DOHH2 (cell line): ENCODE data around the gene MED23.
"Not testable (repeated sequence)": the region's sequence is repeated elsewhere in the genome, so short reads cannot be mapped to it uniquely, and the experiment has no call there.

Experiments
- H3F3A ChIP-seq: fragments of 200-600 bp; sonication (generic), shearing (Covaris generic); 2 replicates; pipeline ENCODE4 v1.6.0; 2016; ENCODE audit warnings: antibody characterized with exemption, mild to moderate bottlenecking; ENCODE audit not compliant: control insufficient read depth, insufficient read depth
- H3K27ac ChIP-seq: fragments of 200-600 bp; sonication (generic); 2 replicates; pipeline ENCODE4 v1.5.1; 2014; ENCODE audit warnings: low read depth, mild to moderate bottlenecking, low read length, moderate library complexity
- H3K27me3 ChIP-seq: fragments of 200-600 bp; sonication (generic); 2 replicates; pipeline ENCODE4 v1.6.1; 2014; ENCODE audit warnings: mild to moderate bottlenecking, low read length, mixed read lengths; ENCODE audit not compliant: control insufficient read depth
- H3K36me3 ChIP-seq: fragments of 200-600 bp; sonication (generic); 2 replicates; pipeline ENCODE4 v1.6.1; 2014; ENCODE audit warnings: mild to moderate bottlenecking, low read length, moderate library complexity, mixed read lengths; ENCODE audit not compliant: control insufficient read depth
- H3K4me1 ChIP-seq: fragments of 200-600 bp; sonication (generic); 2 replicates; pipeline ENCODE4 v1.6.1; 2014; ENCODE audit warnings: mild to moderate bottlenecking, low read length, mixed read lengths; ENCODE audit not compliant: control insufficient read depth
- H3K4me2 ChIP-seq: fragments of 200-600 bp; sonication (generic); 2 replicates; pipeline ENCODE4 v1.6.0; 2014; ENCODE audit warnings: mild to moderate bottlenecking, low read length, moderate library complexity
- H3K4me3 ChIP-seq: fragments of 200-600 bp; sonication (generic); 2 replicates; pipeline ENCODE4 v1.5.1; 2014; ENCODE audit warnings: mild to moderate bottlenecking, low read length, mixed read lengths
- H3K79me2 ChIP-seq: fragments of 200-600 bp; sonication (generic); 2 replicates; pipeline ENCODE4 v1.6.1; 2014; ENCODE audit warnings: mild to moderate bottlenecking, low read length, mixed read lengths; ENCODE audit not compliant: control insufficient read depth
- H3K9me2 ChIP-seq: fragments of 200-600 bp; sonication (generic); replicated peaks from 2 replicates; pipeline ENCODE4 v1.6.1; 2014; ENCODE audit warnings: mild to moderate bottlenecking, low read length, mixed read lengths; ENCODE audit not compliant: control insufficient read depth
- H3K9me3 ChIP-seq: fragments of 200-600 bp; sonication (generic); 2 replicates; pipeline ENCODE4 v1.6.1; 2014; ENCODE audit warnings: antibody characterized with exemption, low read length, mixed read lengths; ENCODE audit not compliant: control insufficient read depth, insufficient read depth
- H4K20me1 ChIP-seq: fragments of 200-600 bp; sonication (generic); 2 replicates; pipeline ENCODE4 v1.6.0; 2014; ENCODE audit warnings: low read depth, mild to moderate bottlenecking, antibody characterized with exemption, low read length, moderate library complexity; ENCODE audit not compliant: control insufficient read depth, insufficient read depth
- CTCF ChIP-seq: fragments of 200-600 bp; sonication (generic); IDR thresholded peaks from one replicate; pipeline ENCODE4 v1.5.1; 2014; ENCODE audit warnings: antibody characterized with exemption, mild to moderate bottlenecking, low read depth, low read length; ENCODE audit not compliant: poor library complexity, severe bottlenecking
- EZH2phosphoT487 ChIP-seq: fragments of 200-600 bp; sonication (generic); IDR thresholded peaks from 2 replicates; pipeline ENCODE4 v1.6.1; 2017; ENCODE audit warnings: borderline replicate concordance, mild to moderate bottlenecking, antibody characterized with exemption, low read length, moderate library complexity, mixed read lengths

Gene MED23

GRCh38 chr6:131532580-131533039, 95.4 kb downstream of the MED23 start:
- Histone ChIP-seq H4K20me1 (no peaks in the 10 kb centered on the region), H3K27ac (no peak overlapping the region)

GRCh38 chr6:131531681-131532080, 96.4 kb downstream of the MED23 start:
- H4K20me1 ChIP-seq, H3F3A ChIP-seq, H3K79me2 ChIP-seq, H3K4me2 ChIP-seq, H3K27me3 ChIP-seq, H3K27ac ChIP-seq, H3K36me3 ChIP-seq, H3K4me1 ChIP-seq, H3K9me3 ChIP-seq, H3K9me2 ChIP-seq, H3K4me3 ChIP-seq: not testable (repeated sequence)

More at GRCh38 chr6:131532580-131533039, 95.4 kb downstream of the MED23 start:
- H3K9me3 ChIP-seq = no peaks in the 10 kb centered on the region
- no peaks in the 10 kb centered on the region for H3K79me2 ChIP-seq
- no peak overlapping the region for H3K4me3 ChIP-seq
- H3K27me3 ChIP-seq = no peaks in the 10 kb centered on the region
- H3K4me1 ChIP-seq = no peaks in the 10 kb centered on the region
- no peaks in the 10 kb centered on the region for H3K9me2 ChIP-seq
- H3F3A ChIP-seq = no peaks in the 10 kb centered on the region
- TF ChIP-seq CTCF (no peak), EZH2phosphoT487 (no peak)
- H3K36me3 ChIP-seq = no peaks in the 10 kb centered on the region
- no peak overlapping the region for H3K4me2 ChIP-seq

- H3K9me3 ChIP-seq, H3K4me2 ChIP-seq, H3K4me3 ChIP-seq, H3K27ac ChIP-seq, H3K27me3 ChIP-seq, H3K36me3 ChIP-seq, H3K79me2 ChIP-seq, H3K4me1 ChIP-seq, H4K20me1 ChIP-seq, H3F3A ChIP-seq, H3K9me2 ChIP-seq: not testable (repeated sequence)
Measured at GRCh38 chr6:131530936-131531335, 97.1 kb downstream of the MED23 start.

GRCh38 chr6:131524695-131525336, 103.2 kb downstream of the MED23 start:
- Histone ChIP-seq H3K4me2 (no peak overlapping the region), H3K4me3 (no peak overlapping the region), H4K20me1 (no peaks in the 10 kb centered on the region), H3K27me3 (no peaks in the 10 kb centered on the region), H3F3A (no peaks in the 10 kb centered on the region), H3K9me3 (no peaks in the 10 kb centered on the region), H3K36me3 (no peaks in the 10 kb centered on the region), H3K79me2 (no peaks in the 10 kb centered on the region), H3K9me2 (no peaks in the 10 kb centered on the region), H3K4me1 (no peaks in the 10 kb centered on the region), H3K27ac (no peak overlapping the region)
- TF ChIP-seq EZH2phosphoT487 = no peak
- TF ChIP-seq CTCF = no peak
